GM12873 (cell line): ENCODE measurements around the gene RNFT2.

Source experiments
- TF ChIP-seq, protein P1 (sequence below): IDR thresholded peaks from 2 replicates; pipeline ENCODE4 v1.5.1; 2012; ENCODE audit warnings: low read depth, mild to moderate bottlenecking, moderate library complexity, low read length, control low read depth; ENCODE audit not compliant: insufficient read depth; ENCODE audit errors: missing control alignments

RNFT2 gene

GRCh38 chr12:116790066-116790465, 52.0 kb downstream of the RNFT2 start:
- TF ChIP-seq, protein P1, sequence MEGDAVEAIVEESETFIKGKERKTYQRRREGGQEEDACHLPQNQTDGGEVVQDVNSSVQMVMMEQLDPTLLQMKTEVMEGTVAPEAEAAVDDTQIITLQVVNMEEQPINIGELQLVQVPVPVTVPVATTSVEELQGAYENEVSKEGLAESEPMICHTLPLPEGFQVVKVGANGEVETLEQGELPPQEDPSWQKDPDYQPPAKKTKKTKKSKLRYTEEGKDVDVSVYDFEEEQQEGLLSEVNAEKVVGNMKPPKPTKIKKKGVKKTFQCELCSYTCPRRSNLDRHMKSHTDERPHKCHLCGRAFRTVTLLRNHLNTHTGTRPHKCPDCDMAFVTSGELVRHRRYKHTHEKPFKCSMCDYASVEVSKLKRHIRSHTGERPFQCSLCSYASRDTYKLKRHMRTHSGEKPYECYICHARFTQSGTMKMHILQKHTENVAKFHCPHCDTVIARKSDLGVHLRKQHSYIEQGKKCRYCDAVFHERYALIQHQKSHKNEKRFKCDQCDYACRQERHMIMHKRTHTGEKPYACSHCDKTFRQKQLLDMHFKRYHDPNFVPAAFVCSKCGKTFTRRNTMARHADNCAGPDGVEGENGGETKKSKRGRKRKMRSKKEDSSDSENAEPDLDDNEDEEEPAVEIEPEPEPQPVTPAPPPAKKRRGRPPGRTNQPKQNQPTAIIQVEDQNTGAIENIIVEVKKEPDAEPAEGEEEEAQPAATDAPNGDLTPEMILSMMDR = no peak

DNA sequence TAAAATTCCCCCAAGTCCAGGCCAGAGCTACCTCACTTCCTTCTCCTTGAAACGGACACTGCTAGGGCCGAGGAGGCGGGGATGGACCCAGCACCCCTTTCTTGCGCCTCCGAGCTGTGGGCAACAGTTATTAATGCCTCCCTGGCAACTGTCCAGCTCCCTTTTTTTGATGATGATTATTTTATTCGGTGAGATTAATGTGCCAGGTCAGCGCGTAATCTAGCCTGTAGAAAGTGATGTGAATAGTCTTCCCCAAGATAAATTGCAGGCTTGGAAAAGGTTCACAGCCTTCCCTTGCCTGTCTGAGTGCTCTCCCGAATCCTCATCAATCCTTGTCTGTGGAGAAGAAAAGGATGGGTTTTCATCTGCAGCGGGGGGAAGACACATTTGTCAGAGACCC, 54.3 kb downstream of the RNFT2 start:
- TF ChIP-seq, protein P1 = no peak

DNA sequence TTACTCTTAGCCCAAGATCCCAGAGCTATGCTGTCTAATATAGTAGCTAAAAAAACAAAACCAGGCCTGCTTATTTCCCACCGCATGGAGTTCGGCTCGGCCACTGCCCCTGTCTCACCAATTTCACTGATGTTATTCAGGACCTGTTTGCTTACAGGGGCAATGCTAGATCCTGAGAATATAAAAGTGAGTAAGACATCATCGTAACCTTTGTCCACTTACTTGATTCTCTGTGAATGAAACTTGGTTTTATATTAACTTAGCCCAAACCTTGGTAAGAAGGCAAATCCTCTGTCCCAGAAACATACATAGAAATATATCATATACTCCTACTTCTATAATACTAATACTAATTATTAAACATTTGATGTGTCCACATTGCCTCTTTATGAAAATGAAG, 56.6 kb downstream of the RNFT2 start:
- TF ChIP-seq, protein P1 = no peak

DNA sequence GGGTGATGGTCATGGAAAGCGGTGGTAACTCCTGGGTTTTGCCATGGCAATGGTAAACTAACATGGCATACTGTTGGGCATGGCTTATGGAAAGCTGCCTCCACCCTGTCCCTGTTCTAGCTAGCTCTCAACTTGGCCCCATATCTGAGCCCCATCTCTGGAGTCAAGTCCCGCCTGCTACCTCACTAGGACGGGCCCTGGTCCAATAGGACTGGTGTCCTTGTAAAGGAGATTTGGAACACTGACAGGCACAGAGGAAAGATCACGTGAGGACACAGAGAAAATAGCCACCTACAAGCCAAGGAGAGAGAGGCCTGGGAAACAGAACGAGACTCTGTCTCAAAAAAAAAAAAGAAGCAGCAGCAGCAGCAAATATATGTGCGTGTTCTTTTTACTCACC, 59.8 kb downstream of the RNFT2 start:
- TF ChIP-seq, protein P1 = no peak

DNA sequence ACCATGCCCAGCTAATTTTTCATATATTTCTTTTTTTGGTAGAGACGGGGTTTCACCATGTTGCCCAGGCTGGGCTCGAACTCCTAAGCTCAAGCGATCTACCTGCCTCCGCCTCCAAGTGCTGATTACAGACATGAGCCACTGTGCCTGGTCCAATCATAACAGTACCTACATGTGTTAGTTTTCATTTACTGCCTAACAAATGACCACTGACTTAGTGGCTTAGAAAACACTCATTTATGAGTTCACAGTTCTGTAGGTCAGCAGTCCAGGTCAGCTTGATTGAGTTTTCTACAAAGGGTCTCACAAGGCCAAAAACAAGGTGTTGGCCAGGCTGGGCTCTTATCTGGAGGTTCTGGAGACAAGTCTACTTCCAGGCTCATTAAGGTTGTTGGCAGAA, 60.6 kb downstream of the RNFT2 start:
- TF ChIP-seq, protein P1 = no peak

DNA sequence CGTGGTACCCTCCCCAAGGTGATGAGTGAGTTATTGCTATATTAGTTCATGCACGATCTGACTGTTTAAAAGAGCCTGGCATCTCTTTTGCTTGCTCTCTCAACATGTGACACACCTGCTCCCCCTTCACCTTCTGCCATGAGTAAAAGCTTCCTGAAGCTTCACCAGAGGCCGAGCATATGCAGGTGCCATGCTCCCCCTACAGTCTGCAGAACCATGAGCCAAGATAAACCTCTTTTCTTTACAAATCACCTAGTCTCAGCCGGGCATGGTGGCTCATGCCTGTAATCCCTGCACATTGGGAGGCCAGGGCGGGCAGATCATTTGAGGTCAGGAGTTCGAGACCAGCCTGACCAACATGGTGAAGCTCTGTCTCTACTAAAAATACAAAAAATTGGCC, 61.8 kb downstream of the RNFT2 start:
- TF ChIP-seq, protein P1 = no peak

- TF ChIP-seq, protein P1 = no peak
Observed at GRCh38 chr12:116800918-116801317, 62.8 kb downstream of the RNFT2 start.
